Measurements from ENCODE around the gene OLFM2. TPM values are rescaled to one million over a fixed set of nuclear protein-coding genes. Genes with fewer than 3 reads are reported as not detected.
"Not testable (repeated sequence)": the region's sequence is repeated elsewhere in the genome, so short reads cannot be mapped to it uniquely, and the experiment has no call there.

Gene OLFM2
- total and polyA plus RNA-seq, 12 donors = 0.30 to 8.0 (median 1.4) TPM

GRCh38 chr19:9934132-9934950 lies 2.0 kb downstream of the OLFM2 start:
- Histone ChIP-seq H3K27me3 (peaks cover 0 to 77% (median 68%) of the 10 kb centered on the region in 7 donors), H3K4me1 (peaks cover 4 to 39% (median 17%) of the 10 kb centered on the region in 9 donors), H3K4me3 (no peak overlapping the region), H3K36me3 (no peaks in the 10 kb centered on the region), H3K9me3 (no peaks in the 10 kb centered on the region), H3K27ac (no peak overlapping the region)
- ATAC-seq = peak; percentile 65 to 87 (median 76)
- intact Hi-C loops (cut with DNase I) = loop anchor here in 8 of 10 donors (1.0 to 10.0 kb wide), 9 partner anchors 93 to 460 kb away; partner anchors contain the start of genes MRPL4 (in 3 of the 8), P2RY11 (in 2 of the 8) and EIF3G (in 1 of the 8)
- TF ChIP-seq, protein P1, sequence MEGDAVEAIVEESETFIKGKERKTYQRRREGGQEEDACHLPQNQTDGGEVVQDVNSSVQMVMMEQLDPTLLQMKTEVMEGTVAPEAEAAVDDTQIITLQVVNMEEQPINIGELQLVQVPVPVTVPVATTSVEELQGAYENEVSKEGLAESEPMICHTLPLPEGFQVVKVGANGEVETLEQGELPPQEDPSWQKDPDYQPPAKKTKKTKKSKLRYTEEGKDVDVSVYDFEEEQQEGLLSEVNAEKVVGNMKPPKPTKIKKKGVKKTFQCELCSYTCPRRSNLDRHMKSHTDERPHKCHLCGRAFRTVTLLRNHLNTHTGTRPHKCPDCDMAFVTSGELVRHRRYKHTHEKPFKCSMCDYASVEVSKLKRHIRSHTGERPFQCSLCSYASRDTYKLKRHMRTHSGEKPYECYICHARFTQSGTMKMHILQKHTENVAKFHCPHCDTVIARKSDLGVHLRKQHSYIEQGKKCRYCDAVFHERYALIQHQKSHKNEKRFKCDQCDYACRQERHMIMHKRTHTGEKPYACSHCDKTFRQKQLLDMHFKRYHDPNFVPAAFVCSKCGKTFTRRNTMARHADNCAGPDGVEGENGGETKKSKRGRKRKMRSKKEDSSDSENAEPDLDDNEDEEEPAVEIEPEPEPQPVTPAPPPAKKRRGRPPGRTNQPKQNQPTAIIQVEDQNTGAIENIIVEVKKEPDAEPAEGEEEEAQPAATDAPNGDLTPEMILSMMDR (IDR thresholded peaks at IDR 0.05) = peak; percentile 69 to 88 (median 80)
- DNase-seq = peak; percentile 59 to 80
- 10% methylated on average over 23 of the region's 23 CpGs for WGBS, 2 donors

GRCh38 chr19:9932835-9933234 lies 3.5 kb downstream of the OLFM2 start:
- Histone ChIP-seq H3K4me3 (no peak overlapping the region), H3K27me3 (peaks cover 0 to 68% (median 61%) of the 10 kb centered on the region in 7 donors), H3K4me1 (peaks cover 4 to 39% (median 17%) of the 10 kb centered on the region in 9 donors), H3K27ac (no peak overlapping the region), H3K36me3 (no peaks in the 10 kb centered on the region), H3K9me3 (no peaks in the 10 kb centered on the region)
- DNase-seq (no peak), ATAC-seq (no peak)
- intact Hi-C loops (cut with DNase I) = loop anchor here in 8 of 10 donors (1.0 to 10.0 kb wide), 10 partner anchors 94 to 462 kb away; partner anchors contain the start of genes MRPL4 (in 3 of the 8), P2RY11 (in 2 of the 8) and EIF3G (in 1 of the 8)
- WGBS, 2 donors = 89 to 92% methylated on average over 4 of the region's 4 CpGs
- TF ChIP-seq, protein P1 (IDR thresholded peaks at IDR 0.05) = no peak

DNA sequence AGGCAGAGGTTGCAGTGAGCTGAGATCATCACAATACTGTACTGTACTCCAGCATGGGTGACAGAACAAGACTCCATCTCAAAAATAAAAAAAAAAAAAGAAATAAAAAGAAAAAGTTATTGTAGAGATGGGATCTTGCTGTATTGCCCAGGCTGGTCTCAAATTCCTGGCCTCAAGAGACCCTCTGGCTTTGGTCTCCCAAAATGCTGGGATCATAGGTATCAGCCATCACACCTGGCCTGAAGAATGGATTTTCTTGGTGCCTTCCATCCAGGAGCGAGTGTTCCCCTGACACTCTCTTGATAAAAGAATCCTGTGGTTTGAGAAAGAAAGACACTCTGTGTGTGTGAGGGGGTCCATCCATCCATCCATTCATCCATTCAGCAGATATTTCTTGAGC lies 4.7 kb downstream of the OLFM2 start:
- Histone ChIP-seq H3K27ac (no peak overlapping the region), H3K27me3 (peaks cover 0 to 56% (median 50%) of the 10 kb centered on the region in 7 donors), H3K9me3 (no peaks in the 10 kb centered on the region), H3K4me3 (no peak overlapping the region), H3K36me3 (no peaks in the 10 kb centered on the region), H3K4me1 (peaks cover 3 to 36% (median 15%) of the 10 kb centered on the region in 9 donors)
- TF ChIP-seq, protein P1 (IDR thresholded peaks at IDR 0.05) = no peak
- intact Hi-C loops (cut with DNase I) = loop anchor here (1.0 to 10.0 kb wide), 14 partner anchors 69 to 463 kb away; partner anchors contain the start of genes MRPL4 (in 3 of the 10), P2RY11 (in 2 of the 10) and EIF3G (in 1 of the 10)
- no peak for DNase-seq
- no peak for ATAC-seq
- 66 to 93% methylated on average over 1 of the region's 1 CpG for WGBS, 2 donors

DNA sequence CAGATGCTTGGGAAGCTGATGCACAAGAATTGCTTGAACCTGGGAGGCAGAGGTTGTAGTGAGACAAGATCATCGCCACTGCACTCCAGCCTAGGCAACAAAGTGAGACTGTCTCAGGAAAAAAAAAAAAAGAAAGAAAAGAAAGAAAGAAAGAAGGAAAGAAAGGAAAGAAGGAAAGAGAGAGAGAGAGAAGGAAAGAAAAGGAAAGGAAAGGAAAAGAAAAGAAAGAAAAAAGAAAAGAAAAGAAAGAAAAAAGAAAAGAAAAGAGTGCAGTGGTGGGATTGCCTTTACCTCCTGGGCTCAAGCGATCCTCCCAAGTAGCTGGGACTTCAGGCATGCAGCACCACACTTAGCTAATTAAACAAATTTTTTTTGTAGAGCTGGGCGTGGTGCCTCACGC lies 12.9 kb downstream of the OLFM2 start:
- H3K27ac ChIP-seq = no peak overlapping the region
- intact Hi-C loops (cut with DNase I) = no loop called here
- H3K9me3 ChIP-seq = peaks cover 0 to 7% (median 0%) of the 10 kb centered on the region in 11 donors
- 88 to 90% methylated on average over 4 of the region's 4 CpGs for WGBS, 2 donors
- no peak overlapping the region for H3K4me3 ChIP-seq
- TF ChIP-seq, protein P1 (IDR thresholded peaks at IDR 0.05) = no peak
- H3K36me3 ChIP-seq = no peaks in the 10 kb centered on the region
- DNase-seq = no peak
- no peaks in the 10 kb centered on the region for H3K4me1 ChIP-seq
- ATAC-seq = no peak
- H3K27me3 ChIP-seq = peaks cover 0 to 14% (median 5%) of the 10 kb centered on the region in 7 donors

DNA sequence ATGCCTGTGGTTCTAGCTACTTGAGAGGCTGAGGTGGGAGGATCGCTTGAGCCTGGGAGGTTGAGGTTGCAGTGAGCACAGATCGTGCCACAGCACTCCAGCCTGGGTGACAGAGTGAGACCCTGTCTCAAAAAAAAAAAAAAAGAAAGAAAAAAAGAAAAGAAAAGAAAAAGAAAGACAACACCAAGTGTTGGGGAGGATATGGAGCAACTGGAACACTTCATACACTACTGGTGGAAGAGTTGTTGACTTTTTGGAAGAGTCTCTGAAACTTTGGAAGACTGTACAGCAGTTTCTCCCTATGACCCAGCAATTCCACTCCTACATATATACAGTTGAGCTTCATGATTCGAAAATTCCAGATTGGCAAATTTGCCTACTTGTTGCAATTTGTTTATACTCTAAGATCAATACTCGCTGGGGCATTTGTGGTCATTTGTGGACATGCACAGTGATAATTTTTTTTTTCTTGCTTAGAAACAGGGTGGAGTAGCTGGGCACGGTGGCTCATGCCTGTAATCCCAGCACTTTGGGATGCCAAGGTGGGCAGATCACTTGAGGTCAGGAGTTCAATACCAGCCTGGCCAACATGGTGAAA lies 13.4 kb downstream of the OLFM2 start:
- H3K9me3 ChIP-seq; intact Hi-C loops (cut with DNase I); ATAC-seq; DNase-seq; H3K27ac ChIP-seq; H3K36me3 ChIP-seq; H3K4me3 ChIP-seq; H3K4me1 ChIP-seq: not testable (repeated sequence)
- H3K27me3 ChIP-seq = peaks cover 0 to 16% (median 7%) of the 10 kb centered on the region in 7 donors
- 87 to 88% methylated on average over 5 of the region's 5 CpGs for WGBS, 2 donors
